T-helper 22 cell (primary cell): ENCODE data around the gene SHLD2.
"Not testable (repeated sequence)": the region's sequence is repeated elsewhere in the genome, so short reads cannot be mapped to it uniquely, and the experiment has no call there.

Source experiments
- DNase-seq: peaks from one replicate; pipeline ENCODE4 v3.0.0-alpha.2; 2020; ENCODE audit warnings: low read depth

Gene SHLD2

DNA sequence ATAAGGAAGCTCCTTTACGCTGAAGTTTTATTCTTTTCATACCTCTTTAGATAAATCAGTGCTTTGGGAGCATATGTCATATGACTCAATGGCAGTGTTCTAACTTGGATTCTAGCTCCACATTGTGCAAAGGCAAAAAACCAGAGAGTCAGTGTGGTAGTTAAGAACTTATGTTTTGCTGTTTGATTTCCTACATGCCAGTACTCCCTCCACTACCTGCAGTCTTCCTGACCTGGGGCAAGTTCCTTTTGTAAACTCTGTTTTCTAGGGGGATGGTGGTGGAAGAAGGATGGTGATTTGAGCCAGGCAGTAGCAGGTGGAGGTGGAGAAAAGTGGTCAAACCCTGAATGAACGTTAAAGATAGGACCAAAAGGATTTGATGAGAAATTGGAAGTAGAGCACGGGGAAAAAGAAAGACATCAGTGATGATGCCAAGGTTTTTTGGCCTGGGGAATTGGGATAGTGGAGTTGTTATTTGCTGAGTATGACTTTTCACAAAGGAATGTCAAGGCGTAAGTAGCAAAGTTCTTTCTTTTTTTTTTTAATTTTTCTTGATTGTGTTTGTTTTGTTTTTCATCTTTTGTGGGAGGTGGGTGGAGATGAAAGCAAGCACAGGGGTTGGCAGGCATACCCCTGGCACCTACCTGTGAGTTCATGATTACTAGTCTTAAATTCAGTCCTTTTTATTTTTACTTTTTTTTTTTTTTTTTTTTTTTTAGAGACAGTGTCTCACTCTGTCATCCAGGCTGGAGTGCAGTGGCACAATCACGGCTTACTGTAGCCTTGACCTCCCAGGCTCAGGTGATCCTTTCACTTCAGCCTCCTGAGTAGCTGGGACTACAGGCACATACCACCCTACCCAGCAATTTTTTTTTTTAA is 47.5 kb downstream of the SHLD2 start:
- DNase-seq = not testable (repeated sequence)

GRCh38 chr10:87143109-87143418 is 48.1 kb downstream of the SHLD2 start:
- not testable (repeated sequence) for DNase-seq

DNA sequence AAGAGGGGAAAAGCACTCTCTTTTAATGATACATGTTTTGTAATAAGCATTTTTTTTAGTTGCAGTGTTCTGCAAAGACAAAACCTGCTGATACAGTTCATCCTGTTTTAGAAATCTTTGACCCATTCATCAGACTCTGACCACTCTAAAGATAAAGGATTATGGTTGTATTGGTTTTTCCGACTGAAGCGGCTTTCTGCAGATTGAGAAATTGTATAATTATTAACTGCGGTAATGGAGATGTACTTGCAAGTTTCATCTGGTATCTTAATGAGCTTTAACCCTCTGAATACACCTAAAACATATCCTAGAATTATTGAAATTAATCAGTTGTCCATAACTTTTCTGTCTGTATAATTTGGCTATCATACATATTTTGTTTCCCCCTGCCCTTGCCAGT is 50.6 kb downstream of the SHLD2 start:
- DNase-seq = not testable (repeated sequence)

DNA sequence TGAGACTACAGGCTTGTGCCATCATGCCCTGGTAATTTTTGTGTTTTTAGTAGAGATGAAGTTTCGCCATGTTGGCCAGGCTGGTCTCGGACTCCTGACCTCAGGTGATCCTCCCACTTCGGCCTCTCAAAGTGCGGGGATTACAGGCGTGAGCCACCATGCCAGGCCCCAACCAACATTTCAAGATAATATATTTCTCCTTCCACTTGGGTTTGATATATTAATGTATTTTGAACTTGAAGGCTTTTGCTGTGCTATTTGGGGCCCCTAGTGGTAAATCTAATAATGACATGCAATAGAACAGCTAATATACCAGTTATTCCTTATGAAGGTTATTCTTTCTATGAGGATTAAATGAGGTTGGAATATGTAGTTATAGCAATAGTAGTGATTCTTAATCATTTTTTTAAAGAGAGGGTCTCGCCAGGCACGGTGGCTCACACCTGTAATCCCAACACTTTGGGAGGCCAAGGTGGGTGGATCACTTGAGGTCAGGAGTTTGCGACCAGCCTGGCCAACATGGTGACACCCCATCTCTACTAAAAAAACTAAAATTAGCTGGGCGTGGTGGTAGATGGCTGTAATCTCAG is 54.1 kb downstream of the SHLD2 start:
- DNase-seq = not testable (repeated sequence)

DNA sequence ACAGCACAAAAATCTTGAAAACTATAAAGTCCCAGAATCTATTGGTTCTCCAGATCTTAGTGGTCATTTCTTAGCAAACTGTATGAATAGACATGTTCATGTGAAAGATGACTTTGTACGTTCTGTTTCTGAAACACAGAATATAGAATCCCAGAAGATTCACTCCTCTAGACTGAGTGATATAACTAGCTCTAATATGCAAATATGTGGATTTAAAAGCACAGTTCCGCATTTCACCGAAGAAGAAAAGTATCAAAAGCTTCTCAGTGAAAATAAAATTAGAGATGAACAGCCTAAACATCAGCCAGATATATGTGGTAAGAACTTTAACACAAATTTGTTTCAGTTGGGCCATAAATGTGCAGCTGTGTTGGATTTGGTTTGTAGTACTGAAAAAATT is 56.5 kb downstream of the SHLD2 start:
- DNase-seq = not testable (repeated sequence)

- DNase-seq = not testable (repeated sequence)
These were observed 61.8 kb downstream of the SHLD2 start for GRCh38 chr10:87156841-87157240.

GRCh38 chr10:87157821-87158220 is 62.8 kb downstream of the SHLD2 start:
- not testable (repeated sequence) for DNase-seq

DNA sequence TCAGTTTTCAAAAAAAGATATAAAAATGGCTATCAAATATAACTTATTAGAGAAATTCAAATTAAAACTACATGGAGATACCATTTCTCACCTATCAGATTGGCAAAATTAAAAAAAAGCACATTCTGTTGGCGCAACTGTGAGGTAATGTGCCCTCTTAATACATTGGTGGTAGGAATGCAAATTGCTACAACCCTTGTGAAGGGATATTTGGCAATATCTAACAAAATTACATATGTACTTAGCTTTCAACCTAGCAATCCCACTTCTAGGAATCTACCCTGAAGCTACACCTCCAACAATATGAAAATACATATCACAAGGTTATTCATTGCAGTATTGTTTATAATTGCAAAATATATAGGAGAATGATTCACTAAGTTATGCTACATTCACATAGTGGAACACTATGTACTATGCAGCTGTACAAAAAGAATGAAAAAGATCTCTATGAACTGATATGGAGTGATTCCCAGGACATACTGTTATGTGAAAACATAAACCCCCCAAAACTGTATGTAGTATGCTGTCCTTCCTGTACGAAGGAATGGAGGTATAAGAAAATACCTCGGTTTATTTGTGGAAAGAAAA is 67.8 kb downstream of the SHLD2 start:
- not testable (repeated sequence) for DNase-seq

DNA sequence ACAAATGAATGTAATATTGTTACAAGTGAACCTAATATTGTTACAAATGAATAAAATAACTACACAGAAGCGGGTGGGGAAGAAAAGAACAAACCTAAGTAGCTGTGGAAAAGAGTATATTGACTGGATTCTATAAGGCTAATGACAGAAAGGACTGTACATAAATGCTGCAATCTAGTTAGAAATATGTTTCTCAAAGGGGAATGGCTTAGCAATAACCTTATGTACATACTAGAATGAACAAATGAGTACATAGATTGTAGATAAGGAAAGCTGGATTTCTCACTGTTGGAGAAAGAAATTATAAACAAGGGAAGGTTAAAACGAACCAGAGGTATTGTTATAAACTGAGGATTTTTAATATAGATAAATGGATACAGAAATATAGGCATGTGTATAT is 68.4 kb downstream of the SHLD2 start:
- not testable (repeated sequence) for DNase-seq

DNA sequence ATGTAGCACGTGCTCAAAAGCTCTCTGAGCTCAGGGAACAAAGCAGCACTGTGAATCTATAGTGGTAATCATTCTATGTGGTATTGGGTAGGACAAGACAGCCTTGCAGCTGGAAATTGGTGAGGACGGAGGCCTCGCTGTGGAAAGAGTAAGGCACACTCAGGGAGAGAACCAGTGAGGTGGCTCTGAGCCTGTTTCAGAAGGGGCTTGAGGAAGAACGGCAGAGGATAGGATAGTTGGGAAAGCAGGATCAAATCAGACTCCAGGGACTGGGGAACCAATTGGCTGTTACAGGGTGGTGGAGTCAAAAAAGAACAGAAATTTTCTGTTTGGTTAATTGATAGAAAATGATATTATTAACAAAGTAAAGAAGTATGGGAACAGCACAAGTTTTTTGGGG is 74.9 kb downstream of the SHLD2 start:
- DNase-seq = not testable (repeated sequence)

DNA sequence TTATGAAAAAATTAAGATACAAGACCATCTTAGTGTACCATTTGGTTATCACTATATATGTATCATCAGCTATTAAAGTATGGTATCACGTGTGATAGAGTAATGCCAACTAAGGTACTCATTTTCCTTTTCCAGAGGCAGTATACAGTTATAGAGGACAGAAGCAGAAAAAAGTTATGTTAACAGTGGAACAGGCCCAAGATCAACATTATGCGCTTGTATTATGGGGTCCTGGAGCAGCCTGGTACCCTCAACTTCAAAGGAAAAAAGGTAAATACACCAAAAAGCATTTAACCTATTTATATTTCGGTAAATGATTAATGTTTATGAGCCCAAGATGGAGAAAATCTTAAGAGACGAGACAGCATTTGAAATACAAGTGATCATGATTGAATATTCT is 75.7 kb downstream of the SHLD2 start:
- not testable (repeated sequence) for DNase-seq

GRCh38 chr10:87171670-87172069 is 76.7 kb downstream of the SHLD2 start:
- DNase-seq = not testable (repeated sequence)

DNA sequence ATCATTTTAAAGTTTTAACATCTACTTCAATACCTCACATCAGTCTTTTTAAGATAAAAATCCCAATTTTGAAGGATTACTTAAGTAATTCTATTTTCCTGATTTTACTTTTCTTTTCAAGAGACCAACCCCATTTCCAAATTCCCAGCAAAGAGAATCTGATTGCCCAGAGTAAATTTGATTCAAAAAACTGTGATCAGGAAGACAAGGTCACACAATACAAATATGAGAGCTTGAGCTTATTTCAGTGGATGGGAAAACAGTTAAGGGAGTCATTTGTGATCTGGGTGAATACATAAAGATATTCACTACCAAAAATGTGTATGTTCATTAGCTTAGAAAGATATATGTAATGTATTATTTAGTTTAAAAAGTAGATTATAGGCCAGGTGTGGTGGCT is 77.2 kb downstream of the SHLD2 start:
- DNase-seq = not testable (repeated sequence)

DNA sequence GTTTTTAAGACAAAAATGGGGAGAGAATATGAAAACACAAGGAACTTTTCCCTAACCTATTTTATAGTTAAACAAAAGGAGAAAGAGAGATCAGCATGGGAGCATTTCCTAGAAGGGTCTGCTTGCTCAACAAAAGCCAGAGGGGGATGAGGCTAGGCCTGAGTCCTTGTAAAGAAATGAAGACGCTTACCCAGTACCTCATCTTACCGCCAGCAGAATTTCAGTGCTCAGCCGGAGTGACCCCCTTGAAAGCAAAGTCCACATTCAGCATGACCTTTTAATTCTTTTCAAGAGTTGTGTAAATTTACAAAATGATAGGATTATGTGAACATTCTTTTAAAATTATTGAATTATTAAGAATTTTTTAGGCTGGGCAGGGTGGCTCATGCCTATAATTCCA is 82.6 kb downstream of the SHLD2 start:
- DNase-seq = not testable (repeated sequence)

DNA sequence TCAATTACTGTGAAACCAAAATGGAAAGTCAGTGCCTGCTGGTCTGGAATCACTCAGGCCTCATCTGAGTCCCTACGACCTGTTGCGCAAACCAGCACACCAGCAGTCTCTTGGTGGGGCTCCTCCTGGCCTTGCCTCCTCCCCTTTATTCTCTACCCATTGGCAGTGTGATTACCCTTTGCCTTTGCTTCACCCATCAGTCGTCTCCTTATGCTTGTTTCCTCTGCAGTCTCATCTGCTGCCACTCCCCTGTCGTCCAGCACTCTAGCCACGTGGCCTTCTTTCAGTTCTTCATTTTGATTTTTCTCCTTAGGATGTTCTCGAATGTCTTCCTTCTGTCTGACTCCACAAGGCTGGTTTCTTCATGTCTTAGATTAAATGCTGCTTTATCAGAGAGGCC is 89.4 kb downstream of the SHLD2 start:
- not testable (repeated sequence) for DNase-seq

GRCh38 chr10:87186016-87186415 is 91.0 kb downstream of the SHLD2 start:
- DNase-seq = not testable (repeated sequence)

- not testable (repeated sequence) for DNase-seq
These were observed 92.6 kb downstream of the SHLD2 start for GRCh38 chr10:87187573-87187972.

- not testable (repeated sequence) for DNase-seq
These were observed 96.8 kb downstream of the SHLD2 start for GRCh38 chr10:87191841-87192240.

GRCh38 chr10:87200924-87201323 is 105.9 kb downstream of the SHLD2 start:
- DNase-seq = not testable (repeated sequence)

DNA sequence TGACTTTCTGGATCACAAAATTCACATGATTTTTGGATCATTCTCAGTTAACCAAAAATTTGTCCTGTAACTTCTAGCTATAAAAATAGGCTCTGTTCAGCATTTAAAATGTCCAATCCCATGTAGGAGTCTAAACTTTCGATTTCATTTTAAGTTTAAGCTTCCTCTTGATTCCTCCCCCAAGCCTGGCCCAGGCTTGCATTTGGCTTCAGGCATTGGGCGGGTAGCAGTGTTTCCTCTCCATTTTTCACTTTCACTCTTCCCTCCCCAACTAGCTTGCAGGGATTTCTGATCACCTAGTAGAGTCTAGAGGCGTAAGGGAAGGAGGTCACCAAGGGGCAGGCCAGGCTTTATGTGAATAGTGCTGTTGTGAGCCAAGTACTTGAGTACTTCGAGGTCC is 109.8 kb downstream of the SHLD2 start:
- DNase-seq = not testable (repeated sequence)

GRCh38 chr10:87206922-87207321 is 111.9 kb downstream of the SHLD2 start:
- not testable (repeated sequence) for DNase-seq

GRCh38 chr10:87210309-87210708 is 115.3 kb downstream of the SHLD2 start:
- DNase-seq = not testable (repeated sequence)

- DNase-seq = not testable (repeated sequence)
These were observed 116.8 kb downstream of the SHLD2 start for GRCh38 chr10:87211848-87212247.
